ENCODE data around the gene KRTAP12-2.

DNA sequence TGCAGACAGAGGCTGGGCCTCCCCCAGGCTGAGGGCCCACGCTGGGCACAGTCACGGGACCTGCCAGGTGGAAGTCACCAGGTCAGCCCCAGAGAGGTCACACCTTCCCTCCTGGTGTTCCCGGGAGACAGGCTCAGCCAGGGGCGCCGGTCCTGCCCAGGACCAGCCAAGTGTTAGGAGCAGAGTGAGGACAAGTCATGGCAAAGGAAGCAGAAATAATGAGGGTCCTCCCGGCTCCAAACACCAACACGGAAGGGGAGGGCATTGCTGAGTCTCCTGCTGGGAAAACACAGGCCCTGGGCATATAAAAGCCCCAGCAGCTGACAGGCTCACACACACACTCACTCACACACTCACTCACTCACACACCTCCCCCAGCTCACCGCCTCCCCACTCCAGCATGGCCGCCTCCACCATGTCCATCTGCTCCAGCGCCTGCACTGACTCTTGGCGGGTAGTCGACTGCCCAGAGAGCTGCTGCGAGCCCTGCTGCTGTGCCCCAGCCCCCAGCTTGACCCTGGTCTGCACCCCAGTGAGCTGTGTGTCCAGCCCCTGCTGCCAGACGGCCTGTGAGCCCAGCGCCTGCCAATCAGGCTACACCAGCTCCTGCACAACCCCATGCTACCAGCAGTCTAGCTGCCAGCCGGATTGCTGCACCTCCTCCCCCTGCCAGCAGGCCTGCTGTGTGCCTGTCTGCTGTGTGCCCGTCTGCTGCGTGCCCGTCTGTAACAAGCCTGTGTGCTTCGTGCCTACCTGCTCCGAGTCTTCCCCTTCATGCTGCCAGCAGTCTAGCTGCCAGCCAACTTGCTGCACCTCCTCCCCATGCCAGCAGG, 29.5 kb downstream of the KRTAP12-2 start, which contains the start of gene KRTAP10-10:
- TF ChIP-seq CTCF (IDR thresholded peaks at IDR 0.05) (no peak), POLR2AphosphoS5 (IDR thresholded peaks at IDR 0.05) (no peak), POLR2A (IDR thresholded peaks at IDR 0.05) (no peak)

Measured in prostate gland (tissue), 2 donors.